GM12872 (cell line): ENCODE data around the gene GBGT1.
"Not testable (repeated sequence)": the region's sequence is repeated elsewhere in the genome, so short reads cannot be mapped to it uniquely, and the experiment has no call there.

Source experiments
- TF ChIP-seq, protein P1 (sequence below): IDR thresholded peaks from 3 replicates; pipeline ENCODE4 v1.5.1; 2011; ENCODE audit warnings: low read depth, mild to moderate bottlenecking, low read length, moderate library complexity; ENCODE audit not compliant: insufficient read depth

The GBGT1 gene

DNA sequence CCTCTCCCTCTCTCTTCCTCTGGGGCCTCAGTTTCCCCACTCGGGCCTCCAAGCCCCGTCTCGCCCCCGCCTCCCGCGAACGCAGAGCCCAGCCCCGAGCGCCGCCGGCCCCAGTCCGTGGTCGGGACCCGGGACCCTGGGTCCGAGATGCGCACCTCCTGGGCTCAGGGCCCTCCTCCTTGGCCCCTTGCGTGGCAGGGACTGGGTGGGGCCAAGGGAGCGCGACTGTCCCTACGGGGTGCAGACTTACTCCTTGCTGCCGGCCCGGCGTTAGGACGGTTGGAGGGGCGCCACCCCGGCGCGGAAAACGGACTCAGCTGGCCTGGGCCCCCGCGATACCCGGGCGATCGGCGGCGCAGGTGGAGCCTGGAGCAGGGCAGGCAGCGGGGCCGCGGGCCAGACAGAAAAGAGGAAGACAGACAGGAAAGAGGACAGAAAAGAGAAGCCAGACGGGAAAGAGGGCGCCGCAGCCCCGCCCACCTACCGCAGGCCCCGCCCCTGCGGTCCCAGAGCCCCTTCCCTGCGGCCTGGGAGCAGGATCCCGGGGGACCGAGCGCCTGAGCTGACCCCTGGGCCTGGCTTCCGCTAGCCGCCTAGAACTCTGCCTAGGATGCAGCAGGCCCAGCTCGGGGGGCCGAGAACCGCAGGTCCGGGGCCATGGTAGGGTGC is at the start of gene GBGT1:
GBGT1 (minus strand) TSS at position 411 of the 669 bp plus-strand sequence. CDS start 1,502 bp downstream, outside the sequence.
- TF ChIP-seq, protein P1, sequence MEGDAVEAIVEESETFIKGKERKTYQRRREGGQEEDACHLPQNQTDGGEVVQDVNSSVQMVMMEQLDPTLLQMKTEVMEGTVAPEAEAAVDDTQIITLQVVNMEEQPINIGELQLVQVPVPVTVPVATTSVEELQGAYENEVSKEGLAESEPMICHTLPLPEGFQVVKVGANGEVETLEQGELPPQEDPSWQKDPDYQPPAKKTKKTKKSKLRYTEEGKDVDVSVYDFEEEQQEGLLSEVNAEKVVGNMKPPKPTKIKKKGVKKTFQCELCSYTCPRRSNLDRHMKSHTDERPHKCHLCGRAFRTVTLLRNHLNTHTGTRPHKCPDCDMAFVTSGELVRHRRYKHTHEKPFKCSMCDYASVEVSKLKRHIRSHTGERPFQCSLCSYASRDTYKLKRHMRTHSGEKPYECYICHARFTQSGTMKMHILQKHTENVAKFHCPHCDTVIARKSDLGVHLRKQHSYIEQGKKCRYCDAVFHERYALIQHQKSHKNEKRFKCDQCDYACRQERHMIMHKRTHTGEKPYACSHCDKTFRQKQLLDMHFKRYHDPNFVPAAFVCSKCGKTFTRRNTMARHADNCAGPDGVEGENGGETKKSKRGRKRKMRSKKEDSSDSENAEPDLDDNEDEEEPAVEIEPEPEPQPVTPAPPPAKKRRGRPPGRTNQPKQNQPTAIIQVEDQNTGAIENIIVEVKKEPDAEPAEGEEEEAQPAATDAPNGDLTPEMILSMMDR = no peak

DNA sequence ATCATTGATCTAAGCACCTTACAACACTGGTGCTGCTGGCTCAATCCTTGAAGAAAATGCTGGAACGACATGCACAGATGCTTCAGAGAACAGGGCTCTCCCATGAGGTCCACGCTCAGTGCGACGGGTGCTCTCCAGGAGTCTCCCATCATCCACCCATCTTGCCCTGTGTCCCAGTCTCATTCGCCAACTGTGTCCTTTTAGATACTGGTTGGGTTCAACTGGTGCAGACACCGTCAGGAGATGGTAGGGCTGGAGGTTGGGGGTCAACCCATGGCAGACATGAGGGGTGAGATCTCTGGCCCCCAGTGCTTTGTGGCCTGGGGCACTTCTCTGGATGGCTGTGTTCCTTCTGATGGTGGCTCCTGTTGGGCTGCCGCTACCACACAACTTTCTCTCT is 46.9 kb upstream of the GBGT1 start:
- TF ChIP-seq, protein P1 = no peak

DNA sequence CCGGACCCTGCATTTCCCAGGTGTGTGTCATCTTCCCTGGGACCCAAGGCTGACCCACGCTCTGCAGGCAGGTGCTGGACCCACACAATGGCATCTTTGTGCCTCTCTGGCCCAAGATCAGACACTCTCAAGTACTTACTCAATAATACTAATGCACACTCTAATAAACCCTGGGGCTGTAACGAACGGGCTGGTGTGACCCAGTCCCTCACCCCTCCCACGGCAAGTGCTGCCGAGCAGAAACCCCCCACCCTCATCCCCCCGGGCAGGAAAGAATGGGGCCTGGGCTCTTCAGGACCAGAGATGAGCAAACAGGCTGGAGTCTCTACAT is 46.5 kb upstream of the GBGT1 start:
- TF ChIP-seq, protein P1 = no peak

DNA sequence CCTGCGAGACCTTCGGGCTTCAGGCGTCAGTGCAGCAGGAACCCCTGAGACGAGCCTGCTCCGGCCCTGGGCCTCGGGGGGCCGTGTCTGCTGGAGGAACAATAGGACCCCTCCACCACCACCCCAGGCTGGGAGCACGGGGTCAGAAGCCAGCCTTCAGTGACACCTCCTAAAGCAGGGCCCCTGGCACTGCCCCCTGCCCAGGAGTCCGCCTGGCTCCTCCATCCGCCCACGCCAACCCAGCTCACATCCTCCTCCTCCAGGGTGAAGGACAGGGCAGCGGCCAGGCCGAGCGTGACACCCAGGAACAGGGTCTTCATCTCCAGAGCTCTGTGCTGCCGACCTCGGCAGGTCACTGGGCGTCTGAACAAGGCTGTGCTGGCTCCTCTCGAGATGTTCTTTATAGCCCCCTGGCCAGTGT is 45.2 kb upstream of the GBGT1 start, which contains the start of gene OBP2B:
OBP2B (minus strand) TSS at position 371 of the 421 bp plus-strand sequence; CDS start at position 320, 51 bp downstream.
- TF ChIP-seq, protein P1 = not testable (repeated sequence)

DNA sequence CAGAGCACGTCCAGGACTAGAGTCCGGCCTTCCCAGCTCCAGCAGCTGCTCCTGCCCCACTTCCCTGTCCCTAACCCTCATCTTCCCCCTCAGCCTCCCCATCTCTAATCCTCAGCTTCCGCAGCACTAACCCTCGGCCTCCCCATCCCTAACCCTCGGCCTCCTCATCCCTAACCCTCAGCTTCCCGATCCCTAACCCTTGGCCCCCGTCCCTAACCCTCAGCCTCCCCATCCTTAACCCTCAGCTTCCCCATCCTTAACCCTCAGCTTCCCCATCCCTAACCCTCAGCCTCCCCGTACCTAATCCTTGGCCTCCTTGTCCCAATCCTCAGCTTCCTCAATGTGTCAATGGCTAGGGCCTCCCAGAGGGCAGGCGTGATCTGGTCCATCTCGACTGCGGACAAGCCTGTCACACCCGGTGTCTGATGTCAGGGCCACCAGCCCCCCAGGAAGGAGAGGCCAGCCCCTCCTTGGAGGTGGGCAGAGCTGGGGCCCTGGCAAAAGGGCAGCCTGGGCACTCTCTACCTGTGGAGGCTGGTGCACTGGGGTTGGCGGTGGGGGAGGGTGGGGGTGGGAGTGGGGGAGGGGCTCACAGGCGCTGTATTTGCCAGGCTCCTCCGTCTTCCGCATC is 43.9 kb upstream of the GBGT1 start:
- TF ChIP-seq, protein P1 = no peak

DNA sequence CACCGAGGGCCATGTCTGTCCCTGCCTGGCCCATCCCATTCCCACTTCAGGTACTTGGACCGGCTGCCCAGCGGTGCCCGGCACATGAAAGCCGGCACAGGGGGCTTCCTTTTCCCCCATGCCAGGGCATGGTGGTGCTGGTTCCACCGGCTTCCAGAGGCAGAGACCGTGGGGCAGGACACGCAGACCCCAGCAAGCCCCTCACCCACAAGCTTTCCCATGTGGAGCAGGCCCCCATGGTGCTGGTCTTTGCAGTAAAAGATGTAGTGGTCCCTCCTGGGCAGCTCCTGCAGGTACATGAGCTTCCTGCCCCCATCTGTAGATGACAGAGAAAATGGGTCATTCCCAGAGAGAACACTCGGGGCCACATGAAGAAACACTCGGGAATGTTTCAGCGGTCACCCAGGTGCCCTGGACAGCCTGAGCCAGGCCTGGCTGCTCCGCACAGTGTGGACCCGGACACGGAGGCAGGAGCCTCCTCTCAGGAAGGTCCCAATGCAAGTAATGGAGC is 43.4 kb upstream of the GBGT1 start:
- TF ChIP-seq, protein P1 = no peak

- TF ChIP-seq, protein P1 = no peak
These were observed 42.5 kb upstream of the GBGT1 start for GRCh38 chr9:133205996-133206931.
